H1 (cell line): ENCODE data around the gene PLPP4. TPM values are rescaled to one million over a fixed set of nuclear protein-coding genes. Genes with fewer than 3 reads are reported as not detected.

ENCODE experiments used
- BACH1 ChIP-seq: IDR thresholded peaks from 2 replicates; pipeline ENCODE4 v1.6.1; 2012; ENCODE audit warnings: low read length, improper control_type of control experiment
- CBX5 ChIP-seq: fragments of 300-800, 300-1000 bp; sonication (generic); IDR thresholded peaks from 2 replicates; pipeline ENCODE4 v1.7.1; 2016; ENCODE audit warnings: antibody characterized with exemption, low read length, low read depth
- CHD7 ChIP-seq: fragments of 300-600 bp; sonication (generic); IDR thresholded peaks from 2 replicates; pipeline ENCODE4 v1.7.1; 2012; ENCODE audit warnings: low read length, moderate library complexity, mild to moderate bottlenecking, inconsistent platforms; ENCODE audit not compliant: insufficient replicate concordance
- EP300 ChIP-seq, 2 experiments: IDR thresholded peaks; 1 replicate in 1 of 2; 2 replicates in 1 of 2; pipeline ENCODE4 v1.6.1; 2011 to 2012; ENCODE audit warnings: low read depth in 2 of 2, low read length in 2 of 2, mild to moderate bottlenecking in 2 of 2, borderline replicate concordance in 1 of 2, inconsistent platforms in 1 of 2, moderate library complexity in 1 of 2
- JUN ChIP-seq: IDR thresholded peaks from 2 replicates; pipeline ENCODE4 v1.6.1; 2011; ENCODE audit warnings: low read depth, mild to moderate bottlenecking, improper control_type of control experiment, low read length
- POLR2A ChIP-seq, 2 experiments: IDR thresholded peaks; 1 replicate in 1 of 2; 2 replicates in 1 of 2; pipeline ENCODE4 v1.6.1; 2011; ENCODE audit warnings: low read depth in 2 of 2, low read length in 2 of 2, mild to moderate bottlenecking in 2 of 2; ENCODE audit errors: control extremely low read depth in 1 of 2
- USF2 ChIP-seq: IDR thresholded peaks from 2 replicates; pipeline ENCODE4 v1.6.1; 2011; ENCODE audit warnings: low read length, improper control_type of control experiment
- polyA plus RNA-seq, 7 experiments: library from polyadenylated mRNA; depleted of rRNA in 3 of 7; stranded (reverse) in 5 of 7; unstranded in 2 of 7; fragments of >200 nt in 5 of 7; fragments of 200-250 nt in 2 of 7; gene quantifications; 1 replicate in 5 of 7; 2 replicates in 1 of 7; 4 replicates in 1 of 7; pipeline versions ENCODE4 v1.2.1 to v1.2.3, GENCODE V29; 2011 to 2013; ENCODE audit warnings: missing spikeins in 2 of 7, mixed read lengths in 2 of 7
- total RNA-seq: library from RNA; stranded (reverse); fragmentation: NEBNext Ultra II Directional; extraction: Animal tissue kit (Norgen Biotek cat#: 25700); gene quantifications from 2 replicates; pipeline ENCODE4 v1.2.1, GENCODE V29; 2021

The PLPP4 gene
- total and polyA plus RNA-seq, 2 of the 8 experiments (the other 6 are each of a cell fraction or from before 2014, with no cell fraction given): 0.30 TPM; not detected in 1

DNA sequence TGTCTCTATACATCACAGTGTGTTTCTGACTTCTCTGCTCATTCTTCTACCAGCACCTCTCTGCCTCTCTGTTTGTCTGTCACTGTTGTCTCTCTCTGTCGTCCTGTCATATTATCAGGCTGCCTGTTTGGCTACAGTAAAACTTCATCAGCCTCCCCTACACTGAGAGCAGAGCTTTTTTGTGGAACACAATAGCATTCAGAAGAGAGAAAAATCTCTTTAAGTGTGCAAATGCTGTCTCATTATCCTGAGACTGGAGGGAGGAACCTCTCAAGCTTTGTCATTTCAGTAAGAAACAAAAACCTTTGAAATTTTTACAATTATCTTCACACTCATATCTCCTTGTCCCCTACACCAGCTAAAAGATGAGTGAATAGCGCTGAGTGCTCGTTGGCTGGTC lies 148.4 kb downstream of the PLPP4 start (continued):
- TF ChIP-seq CHD7 (no peak), CBX5 (no peak), EP300 (IDR thresholded peaks at IDR 0.05; ENCODE audit: borderline replicate concordance in 1 of 2, low read depth in 2 of 2, low read length in 2 of 2) (no peak), BACH1 (no peak), POLR2A (IDR thresholded peaks at IDR 0.05; ENCODE audit: control extremely low read depth in 1 of 2, low read depth in 2 of 2, low read length in 2 of 2) (no peak), USF2 (no peak), JUN (no peak)
- TF ChIP-seq, all 59 proteins: peak for 0
